Midbrain (tissue), 1 donor: ENCODE results near the gene CDC14A.
"Not testable (repeated sequence)": the region's sequence is repeated elsewhere in the genome, so short reads cannot be mapped to it uniquely, and the experiment has no call there.

Experiments used
- DNase-seq: peaks from one replicate; lab custom pipeline; 2025; lab: John Stamatoyannopoulos, UW

CDC14A gene

GRCh38 chr1:100352267-100353070 lies at the start of gene CDC14A:
TSS of gene CDC14A (plus strand) at chr1:100352506. CDS start at chr1:100352955, 449 bp downstream.
- peak; percentile 89 for DNase-seq

GRCh38 chr1:100302739-100303138 lies 49.6 kb upstream of the CDC14A start:
- no peak for DNase-seq

GRCh38 chr1:100304227-100304626 lies 48.1 kb upstream of the CDC14A start:
- DNase-seq = no peak

- no peak for DNase-seq
Measured at GRCh38 chr1:100304921-100305320, 47.4 kb upstream of the CDC14A start.

- DNase-seq = no peak
Measured at GRCh38 chr1:100305954-100306353, 46.4 kb upstream of the CDC14A start.

- no peak for DNase-seq
Measured at GRCh38 chr1:100306735-100307313, 45.5 kb upstream of the CDC14A start.

GRCh38 chr1:100308777-100309176 lies 43.5 kb upstream of the CDC14A start:
- DNase-seq = no peak

GRCh38 chr1:100309863-100310262 lies 42.4 kb upstream of the CDC14A start:
- DNase-seq = no peak

- DNase-seq = no peak
Measured at GRCh38 chr1:100313382-100313781, 38.9 kb upstream of the CDC14A start.

GRCh38 chr1:100316622-100317021 lies 35.7 kb upstream of the CDC14A start:
- no peak for DNase-seq

- DNase-seq = no peak
Measured at GRCh38 chr1:100320311-100321099, 31.8 kb upstream of the CDC14A start.

GRCh38 chr1:100321100-100321493 lies 31.2 kb upstream of the CDC14A start:
- no peak for DNase-seq

GRCh38 chr1:100321506-100321905 lies 30.8 kb upstream of the CDC14A start:
- no peak for DNase-seq

- DNase-seq = no peak
Measured at GRCh38 chr1:100322436-100323211, 29.7 kb upstream of the CDC14A start.

GRCh38 chr1:100323419-100324106 lies 28.7 kb upstream of the CDC14A start:
- DNase-seq = no peak

- no peak for DNase-seq
Measured at GRCh38 chr1:100325415-100326324, 26.6 kb upstream of the CDC14A start.

GRCh38 chr1:100326325-100326670 lies 26.0 kb upstream of the CDC14A start:
- DNase-seq = not testable (repeated sequence)

GRCh38 chr1:100328133-100328532 lies 24.2 kb upstream of the CDC14A start:
- no peak for DNase-seq

- DNase-seq = not testable (repeated sequence)
Measured at GRCh38 chr1:100331146-100331545, 21.2 kb upstream of the CDC14A start.

- DNase-seq = no peak
Measured at GRCh38 chr1:100332331-100332730, 20.0 kb upstream of the CDC14A start.
